ENCODE measurements around the gene IL22. TPM values are rescaled to one million over a fixed set of nuclear protein-coding genes. Genes with fewer than 3 reads are reported as not detected.

Gene IL22, protein sequence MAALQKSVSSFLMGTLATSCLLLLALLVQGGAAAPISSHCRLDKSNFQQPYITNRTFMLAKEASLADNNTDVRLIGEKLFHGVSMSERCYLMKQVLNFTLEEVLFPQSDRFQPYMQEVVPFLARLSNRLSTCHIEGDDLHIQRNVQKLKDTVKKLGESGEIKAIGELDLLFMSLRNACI
- not detected for total RNA-seq

DNA sequence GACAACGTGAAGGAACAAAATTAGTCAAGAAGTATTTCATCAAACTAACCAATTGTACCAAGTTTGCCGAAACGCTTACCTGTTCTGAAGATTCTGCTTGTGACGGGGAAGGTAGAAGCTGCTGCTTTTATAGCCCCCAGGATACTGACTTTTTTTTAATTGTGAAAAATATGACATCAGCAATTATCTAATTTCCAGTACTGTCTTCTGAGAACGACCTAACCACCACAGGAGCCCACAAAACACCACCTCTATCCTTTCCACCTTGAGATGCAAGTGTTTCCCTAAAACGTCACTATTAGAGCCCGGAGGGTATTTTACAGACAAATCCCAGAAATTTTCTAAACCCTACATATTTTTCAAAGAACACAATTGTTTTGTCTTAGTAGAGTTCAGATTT, at the start of gene IL22:
TSS of gene IL22 (minus strand) at position 101 of the 400 bp plus-strand sequence. CDS start 156 bp downstream, outside the sequence.
- no peak for DNase-seq (ENCODE audit: low spot score)

DNA sequence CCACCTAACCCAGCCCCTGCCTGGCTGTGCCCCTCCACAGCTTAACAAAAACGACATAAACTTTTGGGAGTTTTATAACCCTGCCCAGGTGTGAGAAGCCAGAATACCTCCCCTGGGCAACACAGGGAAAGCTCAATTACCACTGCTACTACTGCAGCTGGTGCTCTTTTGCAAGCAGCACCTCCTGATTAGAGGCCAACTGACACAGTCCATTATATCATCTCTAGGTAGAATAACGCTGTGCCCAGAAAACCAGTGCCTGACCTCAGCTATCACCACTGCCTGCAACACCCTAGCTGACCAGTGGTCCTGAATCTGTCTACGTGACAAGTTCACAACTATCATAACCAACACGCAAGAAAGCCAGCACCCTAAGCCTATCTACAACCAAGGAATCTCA, 44.5 kb upstream of the IL22 start:
- no peak for DNase-seq (ENCODE audit: low spot score)

DNA sequence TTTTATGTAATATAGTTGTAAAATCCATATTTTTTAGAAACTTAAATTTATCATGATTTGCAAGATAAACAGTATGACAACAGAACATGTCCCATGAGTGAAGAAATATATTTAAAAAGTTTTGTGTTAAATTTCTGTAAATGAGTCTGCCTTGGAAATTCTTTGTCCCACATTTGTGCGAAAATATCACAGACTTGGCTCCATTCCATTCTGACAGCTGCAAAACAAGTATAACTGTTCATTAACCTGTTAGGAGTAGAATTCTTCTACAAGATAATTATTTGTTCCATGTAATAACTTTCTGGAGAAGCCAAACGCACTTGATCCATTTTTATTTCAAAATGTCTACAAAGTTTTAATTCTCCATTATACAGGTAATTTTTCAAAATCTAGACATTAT, 40.8 kb upstream of the IL22 start:
- DNase-seq (ENCODE audit: low spot score) = no peak

DNA sequence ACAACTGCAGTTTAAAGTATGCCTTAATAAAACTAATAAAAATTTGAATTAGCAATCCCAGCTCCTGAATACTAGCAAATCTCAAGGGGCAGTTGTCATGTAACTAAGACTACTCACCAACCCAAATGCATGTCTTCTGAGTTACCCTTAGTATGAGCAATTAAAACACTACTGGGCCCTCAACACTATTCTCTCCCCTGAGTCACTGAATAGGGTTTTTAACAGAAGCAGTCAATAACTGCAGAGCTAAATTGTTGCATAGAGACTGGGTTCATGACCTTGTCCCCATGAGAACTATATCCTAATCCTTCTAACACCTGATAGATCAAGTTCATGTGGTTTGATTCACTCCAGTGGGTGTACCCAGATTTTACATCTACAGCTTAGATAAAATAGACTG, 39.9 kb upstream of the IL22 start:
- no peak for DNase-seq (ENCODE audit: low spot score)

DNA sequence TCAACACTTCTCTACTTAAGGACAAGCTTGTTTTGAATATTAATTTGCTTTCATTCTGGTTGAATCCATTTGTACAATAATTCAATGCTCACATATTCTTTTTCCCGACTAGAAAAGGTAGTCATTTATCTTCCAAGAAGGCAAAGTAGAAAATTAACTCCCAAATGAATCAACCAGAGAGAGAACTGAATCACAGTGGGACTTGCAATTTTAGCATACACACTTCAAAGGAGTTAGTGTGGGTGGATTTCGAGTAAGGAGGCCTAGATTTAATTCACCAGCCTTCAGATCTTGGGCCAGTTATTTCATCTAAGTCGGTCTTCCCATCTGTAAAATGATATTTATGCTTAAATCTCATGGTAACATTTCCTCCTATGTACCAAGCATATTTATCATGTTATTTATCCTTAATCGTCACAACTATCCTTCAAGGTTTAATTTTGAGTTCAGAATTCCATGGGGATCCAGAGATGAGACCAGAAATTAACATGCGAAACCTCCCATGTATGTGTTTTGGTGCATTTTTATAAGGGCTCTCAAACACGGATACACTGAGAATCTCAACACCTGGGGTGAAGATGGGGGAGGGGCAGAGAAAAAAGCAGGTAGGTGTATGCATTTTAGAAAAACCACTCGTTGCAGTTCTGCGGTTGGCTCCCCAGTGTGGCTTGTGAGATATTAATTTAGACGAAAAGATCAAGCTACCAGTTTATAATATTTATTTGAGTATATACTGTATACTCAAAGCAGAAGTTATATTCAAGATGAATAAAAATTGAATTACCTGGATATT, 38.9 kb upstream of the IL22 start:
- no peak for DNase-seq (ENCODE audit: low spot score)

DNA sequence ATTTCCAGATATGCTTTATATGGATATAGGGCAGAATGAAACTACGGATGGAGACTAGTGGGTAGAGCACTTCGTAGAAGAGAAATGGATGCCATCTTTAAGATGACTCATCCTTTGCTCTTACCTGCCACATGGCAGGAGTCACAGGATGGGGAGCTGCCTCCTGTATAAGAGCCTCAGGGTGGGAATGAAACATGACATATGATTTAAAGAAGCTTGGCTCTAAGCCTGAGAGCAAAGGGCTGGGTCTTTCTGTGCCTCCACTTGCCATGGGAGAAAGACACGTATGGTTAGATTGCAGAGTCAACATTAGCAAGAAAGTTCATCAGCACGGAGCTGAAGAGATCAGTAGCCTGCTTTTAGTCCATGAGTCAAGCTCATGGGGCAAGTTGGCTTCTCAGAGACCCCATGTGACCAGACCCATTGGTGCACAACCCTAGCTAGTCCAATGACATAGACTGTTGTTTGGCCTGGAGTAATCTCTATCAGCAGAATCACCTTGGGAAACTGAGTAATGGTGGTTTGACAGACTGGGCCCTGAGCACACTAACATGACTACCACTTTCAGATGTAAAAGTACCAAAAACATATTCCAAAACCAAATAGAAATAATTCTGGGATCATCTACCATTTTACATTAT, 38.1 kb upstream of the IL22 start:
- no peak for DNase-seq (ENCODE audit: low spot score)

DNA sequence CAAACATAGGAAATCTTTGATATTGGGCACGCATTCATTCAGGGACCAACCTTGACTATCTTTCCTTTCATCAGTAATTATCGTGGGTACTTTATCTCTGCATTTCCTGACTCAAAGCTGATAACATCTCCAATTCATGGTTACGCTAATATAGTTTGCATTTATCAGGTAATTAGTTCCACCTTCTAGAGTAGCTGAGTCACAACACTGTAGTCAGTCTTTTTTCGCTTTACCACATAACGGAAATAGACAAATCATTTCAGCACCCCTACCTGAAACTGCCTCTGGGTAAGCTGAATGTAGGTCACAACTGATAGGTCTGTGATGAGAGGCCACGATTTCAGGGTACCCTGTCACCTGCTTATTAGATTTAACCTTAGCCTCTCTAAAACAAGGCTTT, 36.7 kb upstream of the IL22 start:
- no peak for DNase-seq (ENCODE audit: low spot score)

DNA sequence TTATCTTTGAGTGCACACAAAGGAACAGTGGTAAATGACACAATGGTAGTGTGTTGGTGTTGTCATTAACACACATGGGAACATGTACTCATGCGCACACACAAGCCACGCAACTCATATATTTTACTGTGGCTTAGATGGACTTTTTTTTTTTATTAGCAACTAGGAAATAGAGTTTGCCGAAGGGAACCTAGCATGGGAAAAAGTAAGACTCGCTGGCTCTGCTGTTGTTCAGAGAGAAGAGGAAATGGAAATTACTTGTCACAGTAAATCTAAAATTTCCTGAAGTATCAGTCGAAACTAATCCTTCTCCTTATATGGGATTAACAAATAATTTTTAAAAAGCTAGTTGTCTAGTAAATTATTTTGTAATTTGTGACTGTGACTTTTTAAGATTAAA, 33.7 kb upstream of the IL22 start:
- DNase-seq (ENCODE audit: low spot score) = no peak

DNA sequence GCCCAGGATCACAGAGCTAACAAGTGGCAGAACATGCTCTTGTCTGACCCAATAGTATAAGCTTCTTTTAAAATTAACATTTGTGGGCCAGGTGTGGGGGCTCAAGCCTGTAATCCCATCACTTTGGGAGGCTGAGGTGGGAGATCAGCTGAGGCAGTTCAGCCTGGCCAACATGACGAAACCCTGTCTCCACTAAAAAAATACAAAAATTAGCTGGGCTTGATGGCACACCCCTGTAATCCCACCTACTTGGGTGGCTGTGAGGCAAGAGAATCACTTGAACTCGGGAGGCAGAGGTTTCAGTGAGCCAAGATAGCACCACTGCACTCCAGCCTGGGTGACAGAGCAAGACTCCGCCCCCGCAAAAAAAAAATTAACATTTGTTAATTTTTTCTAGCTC, 33.0 kb upstream of the IL22 start:
- no peak for DNase-seq (ENCODE audit: low spot score)

DNA sequence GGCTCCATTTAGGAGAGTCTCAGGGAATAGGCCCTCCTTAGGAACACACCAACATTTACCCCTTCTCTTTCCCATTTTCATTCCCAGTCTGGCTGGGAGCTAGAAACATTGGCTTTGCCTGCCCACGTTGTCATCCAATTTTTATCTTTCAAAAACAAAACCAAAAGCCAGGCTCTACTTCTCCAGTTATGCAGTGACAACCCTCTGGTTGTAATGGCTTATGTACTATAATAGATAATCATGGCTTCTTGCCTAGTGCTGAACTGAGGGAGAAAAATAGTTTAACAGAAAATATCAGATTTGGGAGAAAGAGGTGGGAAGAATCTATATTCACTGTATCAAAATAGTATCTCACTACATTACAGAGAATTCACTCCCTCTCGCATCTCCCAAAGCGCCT, 32.1 kb upstream of the IL22 start:
- DNase-seq (ENCODE audit: low spot score) = no peak

DNA sequence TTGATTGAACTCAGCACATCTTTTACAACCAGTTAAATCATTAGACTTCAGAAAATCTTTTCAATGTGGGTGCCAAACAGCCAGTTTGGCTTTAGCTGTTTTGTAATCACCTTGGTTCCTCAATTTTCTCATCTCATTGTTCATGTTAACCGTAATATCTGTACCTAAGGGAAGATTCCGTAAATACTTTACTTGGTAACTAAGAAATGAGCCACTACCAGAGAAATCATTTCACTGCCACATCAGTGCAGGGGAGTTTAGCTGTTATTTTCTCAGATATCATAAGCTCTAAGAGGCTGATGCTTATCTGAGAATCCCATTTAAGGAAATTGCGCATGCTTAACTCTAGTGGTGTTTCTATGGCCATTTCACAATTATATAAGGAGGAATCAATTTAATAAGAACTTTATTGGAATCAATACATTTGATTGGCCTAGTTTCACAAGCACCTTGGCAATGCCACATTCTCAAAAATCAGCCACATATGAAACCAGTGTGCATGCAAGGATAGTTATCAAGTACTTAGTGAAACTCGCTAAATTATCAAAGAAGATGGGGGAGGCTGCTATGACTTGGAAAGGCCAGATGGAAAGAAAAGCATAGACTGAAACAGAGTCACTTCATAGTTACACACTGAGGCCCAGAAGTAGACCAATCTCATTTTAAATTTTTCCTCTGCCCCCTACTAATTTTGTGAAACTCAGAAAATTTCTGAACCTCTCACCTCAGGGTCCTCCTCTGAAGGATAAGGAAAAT, 28.1 kb upstream of the IL22 start:
- no peak for DNase-seq (ENCODE audit: low spot score)

DNA sequence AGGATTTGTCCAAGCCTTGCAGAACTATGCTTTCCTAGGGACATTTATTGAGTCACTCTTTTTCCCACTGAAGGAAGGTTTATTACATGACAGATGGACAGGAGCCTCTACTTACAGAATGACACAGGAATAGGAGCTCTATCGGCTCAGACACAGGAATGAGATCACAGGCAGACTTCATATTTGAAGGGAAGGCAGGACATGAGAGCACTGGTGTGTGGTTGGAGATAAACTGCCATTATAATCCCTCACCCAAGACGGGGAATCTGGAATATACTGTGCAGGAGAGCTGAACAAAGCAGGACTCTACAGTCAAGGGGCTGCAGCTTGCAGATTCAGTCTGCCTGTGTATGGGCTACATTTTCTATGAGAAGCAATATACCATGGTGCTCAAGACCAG, 26.8 kb upstream of the IL22 start:
- DNase-seq (ENCODE audit: low spot score) = no peak

DNA sequence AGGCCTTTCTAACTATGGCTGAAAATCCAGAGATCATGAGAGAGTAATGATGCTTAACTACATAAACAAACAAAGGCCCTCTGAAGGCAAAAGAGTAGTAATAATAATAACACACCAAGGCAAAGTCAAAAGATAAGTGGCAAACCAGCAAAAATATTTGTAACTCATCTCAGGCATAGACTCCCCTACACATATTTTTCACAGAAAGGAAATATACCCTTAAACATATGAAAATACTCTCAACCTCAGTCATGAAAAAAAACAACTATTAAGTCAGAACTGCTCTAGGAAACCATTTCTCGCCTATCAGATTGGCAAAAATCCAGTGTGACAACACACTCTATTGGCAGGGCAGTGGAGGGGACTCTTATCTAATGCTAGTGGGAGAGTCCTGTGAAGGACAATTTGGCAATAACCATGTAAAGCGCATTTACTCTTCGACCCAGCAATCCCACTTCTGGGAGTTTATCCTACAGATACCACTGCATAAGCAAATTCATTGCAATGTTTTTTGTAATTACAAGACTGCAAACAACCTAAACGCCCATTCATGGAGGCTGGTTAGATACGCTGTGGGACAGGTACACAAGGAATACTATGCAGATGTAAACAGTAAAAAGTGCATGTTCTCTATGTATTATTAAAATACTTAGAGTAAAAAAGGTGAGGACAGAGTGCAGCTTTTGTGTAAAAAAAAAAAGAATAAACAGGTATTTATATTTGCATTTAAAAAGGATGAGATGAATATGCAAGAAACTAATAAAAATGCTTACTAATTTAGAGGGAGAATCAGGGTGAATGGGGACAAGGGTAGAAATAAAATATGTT, 26.0 kb upstream of the IL22 start:
- no peak for DNase-seq (ENCODE audit: low spot score)

DNA sequence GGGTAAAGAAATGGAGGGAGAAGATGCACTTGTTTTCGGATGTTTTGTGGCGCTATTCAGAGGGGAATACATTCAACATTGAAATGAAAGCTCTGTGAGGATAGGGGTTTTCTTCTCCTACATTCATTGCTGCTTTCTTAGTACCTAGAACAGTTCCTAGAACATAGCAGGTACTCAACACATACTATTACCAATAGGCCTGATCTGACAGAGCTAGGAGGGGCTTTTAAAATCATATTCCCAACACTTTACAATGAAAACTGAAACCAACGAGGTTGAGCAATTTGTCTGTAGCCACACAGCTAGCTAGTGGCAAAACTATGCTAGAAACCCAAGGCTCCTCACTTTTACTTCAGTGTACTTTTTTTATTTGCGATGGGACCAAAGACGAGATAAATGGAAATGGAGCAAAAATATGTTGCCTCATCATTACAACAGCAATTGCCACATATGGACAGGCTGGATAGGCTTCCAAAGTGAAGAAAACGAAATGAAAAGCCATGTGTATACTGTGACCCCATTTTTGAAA, 23.1 kb upstream of the IL22 start:
- no peak for DNase-seq (ENCODE audit: low spot score)

DNA sequence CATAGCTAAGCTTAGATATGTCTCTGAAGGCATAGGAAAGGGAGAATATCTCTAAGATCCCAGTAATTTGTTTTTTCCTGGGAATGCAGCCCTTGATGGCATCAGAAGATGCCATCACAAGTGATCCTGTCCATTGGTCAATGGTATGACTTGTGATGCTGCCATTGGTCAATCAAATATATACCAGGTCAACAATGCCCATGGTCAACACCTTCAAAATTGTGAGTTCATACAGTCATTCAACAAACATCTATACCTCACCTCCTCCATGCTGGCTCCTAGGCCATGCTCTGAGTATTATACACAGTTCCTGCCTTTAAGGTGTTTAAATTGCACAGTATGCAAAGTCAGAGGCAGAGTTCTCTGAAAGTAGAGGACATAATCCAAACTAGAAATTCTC, 19.3 kb upstream of the IL22 start:
- no peak for DNase-seq (ENCODE audit: low spot score)

DNA sequence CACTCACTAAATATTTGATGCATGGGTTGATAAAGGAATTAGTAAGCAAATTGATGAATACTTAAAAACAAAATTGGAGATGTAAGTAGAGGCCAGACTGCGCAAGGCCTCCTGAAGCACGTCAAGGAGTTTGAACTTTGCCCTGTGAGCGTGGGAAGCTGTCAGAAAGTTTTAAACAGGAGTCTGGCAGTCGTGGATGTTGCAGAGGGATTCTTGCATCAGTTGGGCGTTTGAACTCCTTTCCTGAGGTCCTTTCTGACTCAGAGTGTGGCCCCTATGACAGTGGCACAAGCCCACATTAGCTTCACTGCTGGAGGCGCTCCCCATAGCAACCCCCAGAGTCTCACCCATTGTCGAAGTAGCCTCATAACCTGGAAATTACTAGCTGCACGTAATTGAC, 17.9 kb upstream of the IL22 start:
- no peak for DNase-seq (ENCODE audit: low spot score)

DNA sequence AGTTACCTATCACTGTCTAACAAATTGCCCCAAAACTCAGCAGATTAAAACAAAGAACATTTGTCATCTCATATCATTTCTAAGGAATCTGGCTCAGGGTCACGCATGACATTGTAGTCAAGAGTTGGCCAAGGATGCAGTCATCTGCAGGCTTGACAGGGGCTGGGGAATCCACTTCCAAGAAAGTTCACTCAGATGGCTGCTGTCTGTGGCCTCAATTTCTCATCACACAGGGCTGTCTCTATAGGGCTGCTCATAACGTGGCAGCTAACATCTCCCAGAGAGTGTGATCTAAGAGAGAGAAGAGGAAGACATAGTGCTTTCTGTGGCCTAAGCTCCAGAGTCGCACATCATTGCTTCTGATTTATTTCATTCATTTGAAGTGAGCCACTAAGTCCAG, 17.0 kb upstream of the IL22 start:
- DNase-seq (ENCODE audit: low spot score) = no peak

DNA sequence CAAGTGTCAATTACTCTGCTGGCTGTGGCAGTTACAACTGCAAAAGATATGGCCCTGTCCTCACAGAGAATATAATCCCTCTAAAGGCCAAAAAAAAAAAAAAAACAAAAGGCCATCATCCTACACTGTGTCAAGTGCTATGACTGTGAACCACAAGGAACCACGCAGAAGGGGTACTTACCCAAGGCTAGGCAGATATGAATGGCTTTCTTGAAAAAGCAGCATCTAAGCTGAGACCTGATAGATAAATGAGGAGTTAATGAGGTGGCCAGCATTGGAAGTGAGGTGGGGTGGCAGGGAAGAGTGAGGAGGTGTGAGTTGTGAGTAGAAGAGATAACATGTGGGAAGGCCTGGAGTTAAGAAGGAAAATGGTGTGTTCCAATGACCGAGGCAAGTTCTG, 16.4 kb upstream of the IL22 start:
- no peak for DNase-seq (ENCODE audit: low spot score)

DNA sequence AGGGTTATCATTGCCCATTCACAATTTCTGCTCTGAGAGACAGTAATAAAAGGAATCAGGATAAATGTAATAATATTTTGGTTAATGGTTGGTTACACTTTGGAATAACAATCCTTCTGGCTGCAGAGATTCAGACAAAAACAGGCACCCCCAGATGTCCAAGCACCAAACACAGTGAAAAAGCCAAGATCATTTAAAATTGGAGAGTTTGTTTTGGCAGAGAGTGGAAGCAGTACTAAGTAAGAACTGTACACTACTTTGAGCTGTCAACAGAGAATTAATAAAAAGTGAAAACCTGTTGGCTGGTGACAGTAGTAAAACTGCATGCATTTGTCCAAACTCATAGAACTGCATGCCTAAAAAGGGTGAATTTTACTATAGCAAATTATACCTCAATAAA, 15.6 kb upstream of the IL22 start:
- no peak for DNase-seq (ENCODE audit: low spot score)

DNA sequence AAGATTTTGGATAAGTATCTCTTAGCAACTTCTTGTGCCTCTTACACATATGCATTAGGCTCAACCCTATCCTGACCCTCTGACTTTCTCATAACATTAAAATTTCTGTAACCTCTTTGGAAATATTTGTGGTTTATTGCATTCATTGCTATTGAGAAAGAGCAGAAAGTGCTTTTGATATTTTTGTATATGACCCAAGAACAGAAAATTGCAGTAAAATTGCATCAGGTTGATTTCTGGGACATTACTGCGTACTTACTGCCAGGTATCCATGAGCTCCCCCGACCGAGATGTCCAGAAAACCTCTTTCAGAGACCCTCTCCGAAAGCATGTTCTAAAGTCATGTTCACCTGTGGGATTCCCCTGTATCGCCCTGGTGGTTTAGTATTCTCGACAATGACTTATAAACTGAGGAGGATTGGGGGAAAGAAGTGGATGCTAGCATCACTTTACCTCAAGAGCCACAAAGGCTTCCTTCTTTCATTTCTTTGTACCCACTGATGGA, 14.5 kb upstream of the IL22 start:
- no peak for DNase-seq (ENCODE audit: low spot score)

DNA sequence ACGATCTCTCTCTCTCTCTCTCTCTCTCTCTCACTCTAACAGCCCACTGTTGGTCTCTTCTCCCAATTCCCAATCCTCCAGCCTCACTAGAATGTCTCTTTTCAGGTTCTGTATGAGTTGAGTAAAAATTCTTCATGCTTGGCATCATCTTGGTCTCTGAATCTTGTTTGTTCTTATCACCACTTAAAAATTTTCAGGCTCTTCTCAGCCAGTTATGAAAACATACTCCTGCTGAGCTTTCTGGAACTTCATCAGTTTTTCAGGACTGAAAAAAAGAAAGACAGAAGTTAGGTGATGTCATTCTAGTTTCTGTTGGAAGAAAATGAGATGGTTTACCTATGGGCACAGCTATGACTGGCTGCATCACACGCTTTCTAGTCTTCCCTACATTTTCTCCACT, 11.5 kb upstream of the IL22 start:
- no peak for DNase-seq (ENCODE audit: low spot score)

Data from mucosa of gallbladder (tissue), 1 donor.